K562 (cell line): ENCODE measurements around the gene ANKRD11.
"Not testable (repeated sequence)": the region's sequence is repeated elsewhere in the genome, so short reads cannot be mapped to it uniquely, and the experiment has no call there.

Source experiments
- CTCF ChIP-seq, 3 experiments: IDR thresholded peaks in 2 of 3; conservative IDR thresholded peaks in 1 of 3; 2 replicates each; pipeline ENCODE4 v1.5.1; 2011 to 2012; ENCODE audit warnings: low read length in 3 of 3, mild to moderate bottlenecking in 3 of 3, control low read depth in 2 of 3, improper control_type of control experiment in 1 of 3, inconsistent platforms in 1 of 3, low read depth in 1 of 3, mixed read lengths in 1 of 3, moderate library complexity in 1 of 3; ENCODE audit not compliant: insufficient read depth in 2 of 3
- JUND ChIP-seq, 2 experiments: IDR thresholded peaks; 2 replicates in 1 of 2; 3 replicates in 1 of 2; pipeline ENCODE4 v1.6.1; 2011; ENCODE audit warnings: borderline replicate concordance in 2 of 2, low read depth in 2 of 2, low read length in 2 of 2, improper control_type of control experiment in 1 of 2, missing biosample characterization in 1 of 2, missing genetic modification characterization in 1 of 2, missing genetic modification reagents in 1 of 2
- MEIS2 ChIP-seq: fragments of 450-650 bp; IDR thresholded peaks from 2 replicates; pipeline ENCODE4 v1.6.1; 2014; ENCODE audit warnings: mild to moderate bottlenecking; ENCODE audit not compliant: partially characterized antibody
- POLR2A ChIP-seq: fragments of 450-650 bp; conservative IDR thresholded peaks from 2 replicates; pipeline ENCODE4 v1.6.1; 2016
- PTBP1 ChIP-seq: fragments of 200-400 bp; formaldehyde crosslinking; IDR thresholded peaks from 2 replicates; pipeline ENCODE4 v1.6.1; 2017; ENCODE audit warnings: low read depth, low read length
- RAD21 ChIP-seq, 2 experiments: fragments of 250-450 bp in 1 of 2; fragments of 450-650 bp in 1 of 2; sonication (Bioruptor Pico) in 1 of 2; formaldehyde crosslinking in 1 of 2; IDR thresholded peaks in 1 of 2; conservative IDR thresholded peaks in 1 of 2; 2 replicates each; pipeline versions ENCODE4 v1.4.0 to v1.8.0; 2020 to 2022; ENCODE audit warnings: mild to moderate bottlenecking in 2 of 2, moderate library complexity in 1 of 2
- TFAM ChIP-seq: fragments of 250-450 bp; sonication (Bioruptor Pico); conservative IDR thresholded peaks from 2 replicates; pipeline ENCODE4 v1.5.0; 2021; ENCODE audit warnings: mild to moderate bottlenecking, moderate library complexity
- THAP7 ChIP-seq: fragments of 250-450 bp; sonication (Bioruptor Pico); IDR thresholded peaks from 2 replicates; pipeline ENCODE4 v1.5.0; 2021
- USF2 ChIP-seq: sonication (generic); formaldehyde crosslinking; IDR thresholded peaks from 2 replicates; pipeline ENCODE4 v1.5.0; 2020; ENCODE audit warnings: missing genetic modification reagents
- YY1 ChIP-seq, 3 experiments: IDR thresholded peaks; 2 replicates each; pipeline ENCODE4 v1.6.1; 2011; ENCODE audit warnings: low read length in 2 of 3, mild to moderate bottlenecking in 2 of 3, moderate library complexity in 2 of 3, borderline replicate concordance in 1 of 3, control low read depth in 1 of 3, low read depth in 1 of 3; ENCODE audit not compliant: insufficient read depth in 3 of 3, insufficient replicate concordance in 2 of 3, control insufficient read depth in 1 of 3, insufficient read length in 1 of 3; ENCODE audit errors: extremely low read depth in 1 of 3
- ZC3H8 ChIP-seq: fragments of 450-650 bp; IDR thresholded peaks from 2 replicates; pipeline ENCODE4 v1.6.1; 2017

GRCh38 chr16:89433363-89433984 lies 56.9 kb downstream of the ANKRD11 start:
- not testable (repeated sequence) for TF ChIP-seq YY1 (IDR thresholded peaks at IDR 0.05; ENCODE audit: borderline replicate concordance in 1 of 3, control insufficient read depth in 1 of 3, extremely low read depth in 1 of 3, insufficient read depth in 3 of 3, insufficient read length in 1 of 3, insufficient replicate concordance in 2 of 3, low read depth in 1 of 3, low read length in 2 of 3); ZC3H8; MEIS2; JUND (IDR thresholded peaks at IDR 0.05; ENCODE audit: borderline replicate concordance, low read depth, low read length); JUND (tag; IDR thresholded peaks at IDR 0.05; ENCODE audit: borderline replicate concordance, low read depth, low read length); THAP7 (CRISPR knock-in tag); POLR2A; RAD21 (CRISPR knock-in tag; conservative IDR thresholded peaks at IDR 0.05 in 1 of 2, IDR thresholded peaks at IDR 0.05 in 1 of 2); TFAM (CRISPR knock-in tag); PTBP1; CTCF (IDR thresholded peaks at IDR 0.05 in 2 of 3, conservative IDR thresholded peaks at IDR 0.05 in 1 of 3; ENCODE audit: insufficient read depth in 2 of 3, low read depth in 1 of 3, low read length in 3 of 3); USF2 (CRISPR knock-in tag)
